Spleen (tissue), 11 donors: ENCODE results near the gene PROX1. TPM values are rescaled to one million over a fixed set of nuclear protein-coding genes. Genes with fewer than 3 reads are reported as not detected.

Source experiments
- DNase-seq: peaks from one replicate; pipeline ENCODE4 v3.0.0-alpha.2; 2020
- H3K27ac ChIP-seq, 8 donors: fragments of 200-600 bp; sonication (generic) in 7 of 8; 1 replicate in 4 of 8; 2 replicates in 4 of 8; pipeline versions ENCODE4 v1.5.0 to v1.8.0; 2016 to 2021; ENCODE audit warnings: inconsistent platforms in 4 of 8, mild to moderate bottlenecking in 4 of 8, moderate library complexity in 1 of 8
- H3K27me3 ChIP-seq, 7 donors: fragments of 200-600 bp; sonication (generic) in 6 of 7; replicated peaks in 1 of 7; 1 replicate in 4 of 7; 2 replicates in 3 of 7; pipeline versions ENCODE4 v1.5.0 to v1.8.0; 2016 to 2021; ENCODE audit warnings: inconsistent platforms in 3 of 7, mild to moderate bottlenecking in 1 of 7
- H3K36me3 ChIP-seq, 6 donors: fragments of 200-600 bp; sonication (generic) in 5 of 6; 1 replicate in 4 of 6; 2 replicates in 2 of 6; pipeline versions ENCODE4 v1.5.0 to v1.8.0; 2016 to 2021; ENCODE audit warnings: inconsistent platforms in 2 of 6
- H3K4me1 ChIP-seq, 6 donors: fragments of 200-600 bp; sonication (generic) in 5 of 6; 1 replicate in 3 of 6; 2 replicates in 3 of 6; pipeline versions ENCODE4 v1.5.0 to v1.8.0; 2016 to 2021; ENCODE audit warnings: inconsistent platforms in 3 of 6
- H3K4me3 ChIP-seq, 8 donors: fragments of 200-600 bp; sonication (generic) in 7 of 8; 1 replicate in 4 of 8; 2 replicates in 4 of 8; pipeline versions ENCODE4 v1.5.0 to v1.8.0; 2016 to 2021; ENCODE audit warnings: inconsistent platforms in 4 of 8, mild to moderate bottlenecking in 4 of 8, moderate library complexity in 2 of 8
- H3K9me3 ChIP-seq, 8 donors: fragments of 200-600 bp; sonication (generic) in 7 of 8; 1 replicate in 4 of 8; 2 replicates in 4 of 8; pipeline versions ENCODE4 v1.5.0 to v1.8.0; 2016 to 2021; ENCODE audit warnings: inconsistent platforms in 4 of 8
- POLR2A ChIP-seq, 3 donors: fragments of 450-650 bp; IDR thresholded peaks; one replicate each; pipeline ENCODE4 v1.5.1; 2017; ENCODE audit warnings: antibody characterized with exemption in 3 of 3, mild to moderate bottlenecking in 1 of 3
- POLR2AphosphoS5 ChIP-seq, 3 donors: sonication (generic); formaldehyde crosslinking; IDR thresholded peaks; one replicate each; pipeline ENCODE4 v1.5.1; 2017; ENCODE audit warnings: antibody characterized with exemption in 3 of 3
- WGBS, 5 donors: extraction: QIAGEN DNeasy Blood & Tissue Kit in 3 of 5; methylation state at CpG; one replicate each; pipeline versions ENCODE4 v1.1.5 to v1.1.7; 2013 to 2018; 5-methylcytosine and 5-hydroxymethylcytosine counted together
- intact Hi-C: fragments of 100-400 bp; cut with DNase I; formaldehyde crosslinking; loops from one replicate; pipeline ENCODE4 v1.15.0; 2023; ENCODE audit warnings: low total_unique reads
- polyA plus RNA-seq, 3 donors: library from polyadenylated mRNA; stranded (reverse); fragments of 200-250 nt; gene quantifications; one replicate each; pipeline ENCODE4 v1.2.1, GENCODE V29; 2013
- total RNA-seq, 7 donors: library from RNA; depleted of rRNA in 3 of 7; stranded (reverse); fragments of >200 nt in 3 of 7; fragmentation: NEBNext Ultra II Directional in 4 of 7; extraction: Animal tissue kit (Norgen Biotek cat#: 25700) in 4 of 7; gene quantifications; one replicate each; pipeline versions ENCODE4 v1.1.0 to v1.2.1, GENCODE V29; 2016 to 2021
- TF ChIP-seq, protein P1 (sequence below), 11 experiments: fragments of 200-600 bp in 7 of 11; fragments of 450-650 bp in 4 of 11; sonication (generic) in 4 of 11; IDR thresholded peaks in 8 of 11; conservative IDR thresholded peaks in 3 of 11; 1 replicate in 7 of 11; 2 replicates in 4 of 11; pipeline versions ENCODE4 v1.4.0 to v1.8.0; 2016 to 2021; ENCODE audit warnings: antibody characterized with exemption in 11 of 11, inconsistent platforms in 4 of 11, mild to moderate bottlenecking in 1 of 11
- donor health status: healthy with polysubstance abuse.
- donor health status: DM: no; HTN: no; CAD: no; lungs with moderate emphysema.
- donor health status: DM: no; HTN: no; CAD: no.
- donor health status: Bipolar disorder and iron deficiency.
- donor health status: healthy.
- donor health status: DM: no; HTN: no; CAD: no.
- donor health status: DM: yes; HTN: yes; CAD: no.

The PROX1 gene
- total and polyA plus RNA-seq, 10 donors = 0.70 to 114 (median 41.7) TPM

DNA sequence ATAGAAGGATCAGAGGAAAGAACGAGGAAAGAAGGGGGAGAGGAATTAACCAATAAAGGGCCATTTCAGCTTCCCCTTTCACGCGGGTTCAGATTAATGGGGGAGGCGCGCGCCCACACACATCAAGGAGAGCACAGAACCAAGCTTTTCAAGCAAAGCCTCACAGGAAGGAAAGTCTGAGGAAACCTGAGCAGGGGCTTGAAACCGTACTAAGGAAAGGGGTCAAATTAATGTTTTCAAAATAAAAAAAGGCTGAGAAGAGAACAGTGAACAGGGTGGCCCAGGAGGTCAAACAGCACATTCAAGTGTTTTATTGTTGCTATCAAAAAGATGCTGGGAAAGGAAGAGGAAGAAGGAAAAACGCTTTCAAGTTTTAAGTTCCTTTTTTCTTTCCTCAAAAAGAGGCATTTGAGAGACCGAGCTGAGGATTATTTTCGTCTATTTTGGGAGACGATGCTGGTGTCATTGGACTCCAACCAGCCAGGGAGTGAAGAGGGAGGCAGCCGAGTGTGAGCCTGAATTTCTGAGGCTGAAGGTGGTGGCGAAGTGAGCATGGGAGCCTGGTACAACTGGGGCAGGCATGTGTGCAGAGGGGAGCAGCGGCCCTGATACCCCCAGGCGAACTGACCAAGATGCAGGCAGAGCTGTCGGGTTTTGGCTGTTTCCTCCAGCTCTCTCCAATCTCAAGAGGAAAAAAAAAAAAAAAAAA lies 88.4 kb downstream of the PROX1 start:
- intact Hi-C loops = no loop called here
- Histone ChIP-seq H3K4me3 (no peak overlapping the region), H3K27ac (peak overlapping the region in 5 of 8 donors; percentile 13 to 69 (median 37)), H3K9me3 (no peaks in the 10 kb centered on the region), H3K27me3 (peaks cover 0 to 4% (median 0%) of the 10 kb centered on the region in 7 donors), H3K36me3 (no peaks in the 10 kb centered on the region), H3K4me1 (no peaks in the 10 kb centered on the region)
- TF ChIP-seq POLR2A (IDR thresholded peaks at IDR 0.05) (no peak), POLR2AphosphoS5 (IDR thresholded peaks at IDR 0.05) (no peak)
- TF ChIP-seq, protein P1, sequence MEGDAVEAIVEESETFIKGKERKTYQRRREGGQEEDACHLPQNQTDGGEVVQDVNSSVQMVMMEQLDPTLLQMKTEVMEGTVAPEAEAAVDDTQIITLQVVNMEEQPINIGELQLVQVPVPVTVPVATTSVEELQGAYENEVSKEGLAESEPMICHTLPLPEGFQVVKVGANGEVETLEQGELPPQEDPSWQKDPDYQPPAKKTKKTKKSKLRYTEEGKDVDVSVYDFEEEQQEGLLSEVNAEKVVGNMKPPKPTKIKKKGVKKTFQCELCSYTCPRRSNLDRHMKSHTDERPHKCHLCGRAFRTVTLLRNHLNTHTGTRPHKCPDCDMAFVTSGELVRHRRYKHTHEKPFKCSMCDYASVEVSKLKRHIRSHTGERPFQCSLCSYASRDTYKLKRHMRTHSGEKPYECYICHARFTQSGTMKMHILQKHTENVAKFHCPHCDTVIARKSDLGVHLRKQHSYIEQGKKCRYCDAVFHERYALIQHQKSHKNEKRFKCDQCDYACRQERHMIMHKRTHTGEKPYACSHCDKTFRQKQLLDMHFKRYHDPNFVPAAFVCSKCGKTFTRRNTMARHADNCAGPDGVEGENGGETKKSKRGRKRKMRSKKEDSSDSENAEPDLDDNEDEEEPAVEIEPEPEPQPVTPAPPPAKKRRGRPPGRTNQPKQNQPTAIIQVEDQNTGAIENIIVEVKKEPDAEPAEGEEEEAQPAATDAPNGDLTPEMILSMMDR (IDR thresholded peaks at IDR 0.05 in 8 of 11, conservative IDR thresholded peaks at IDR 0.05 in 3 of 11) = no peak
- no peak for DNase-seq
- WGBS, 5 donors = 49 to 56% (median 53%) methylated on average over 16 of the region's 16 CpGs

- H3K27ac ChIP-seq = peak overlapping the region in 3 of 8 donors; percentile 37 to 69 (median 55)
- no peaks in the 10 kb centered on the region for H3K9me3 ChIP-seq
- TF ChIP-seq, protein P1 (IDR thresholded peaks at IDR 0.05 in 8 of 11, conservative IDR thresholded peaks at IDR 0.05 in 3 of 11) = no peak
- no peak for TF ChIP-seq POLR2AphosphoS5 (IDR thresholded peaks at IDR 0.05)
- no peak for TF ChIP-seq POLR2A (IDR thresholded peaks at IDR 0.05)
- H3K4me1 ChIP-seq = no peaks in the 10 kb centered on the region
- H3K27me3 ChIP-seq = no peaks in the 10 kb centered on the region
- DNase-seq = no peak
- intact Hi-C loops = no loop called here
- no peak overlapping the region for H3K4me3 ChIP-seq
- 52 to 80% (median 75%) methylated on average over 7 of the region's 7 CpGs for WGBS, 5 donors
- H3K36me3 ChIP-seq = no peaks in the 10 kb centered on the region
These were observed 88.9 kb downstream of the PROX1 start for GRCh38 chr1:214076708-214077065.

DNA sequence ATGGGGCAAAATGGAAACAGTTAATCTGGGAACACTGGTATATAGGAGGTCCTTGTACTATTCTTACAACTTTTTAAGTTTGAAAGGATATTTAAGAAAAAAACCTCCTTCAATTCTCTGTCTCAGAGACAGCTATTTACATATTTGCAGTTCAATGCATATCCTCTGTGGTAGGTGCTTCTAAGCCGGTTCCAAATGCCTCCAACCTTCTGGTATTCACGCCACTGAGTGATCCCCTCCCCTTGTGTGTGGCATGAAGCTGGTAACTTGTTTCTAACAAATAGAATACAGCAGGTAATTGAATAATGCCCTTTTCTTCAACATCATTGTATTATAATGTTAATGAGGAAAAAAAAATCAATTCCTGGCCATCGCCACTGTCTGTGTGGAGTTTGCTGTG lies 91.2 kb downstream of the PROX1 start:
- no peaks in the 10 kb centered on the region for H3K27me3 ChIP-seq
- no peaks in the 10 kb centered on the region for H3K36me3 ChIP-seq
- no peaks in the 10 kb centered on the region for H3K9me3 ChIP-seq
- no peaks in the 10 kb centered on the region for H3K4me1 ChIP-seq
- H3K4me3 ChIP-seq = no peak overlapping the region
- DNase-seq = no peak
- no peak for TF ChIP-seq POLR2A (IDR thresholded peaks at IDR 0.05)
- TF ChIP-seq POLR2AphosphoS5 (IDR thresholded peaks at IDR 0.05) = no peak
- TF ChIP-seq, protein P1 (IDR thresholded peaks at IDR 0.05 in 8 of 11, conservative IDR thresholded peaks at IDR 0.05 in 3 of 11) = no peak
- 78 to 82% (median 80%) methylated on average over 3 of the region's 3 CpGs for WGBS, 5 donors
- no peak overlapping the region for H3K27ac ChIP-seq
- intact Hi-C loops = no loop called here

GRCh38 chr1:214085325-214085724 lies 97.6 kb downstream of the PROX1 start:
- intact Hi-C loops = no loop called here
- 77 to 94% (median 91%) methylated on average over 2 of the region's 2 CpGs for WGBS, 5 donors
- Histone ChIP-seq H3K4me1 (no peaks in the 10 kb centered on the region), H3K36me3 (no peaks in the 10 kb centered on the region), H3K4me3 (no peak overlapping the region), H3K27me3 (no peaks in the 10 kb centered on the region), H3K27ac (no peak overlapping the region), H3K9me3 (peaks cover 0 to 10% (median 2%) of the 10 kb centered on the region in 8 donors)
- no peak for TF ChIP-seq POLR2A (IDR thresholded peaks at IDR 0.05)
- DNase-seq = no peak
